Dedifferentiated amniotic fluid mesenchymal stem cell (primary cell): ENCODE data around the gene P2RX2.

Experiments used
- DNase-seq: peaks from one replicate; pipeline ENCODE4 v3.0.0-alpha.2; 2016; ENCODE audit errors: extremely low spot score

Gene P2RX2

GRCh38 chr12:132638541-132639408 is 20.2 kb downstream of the P2RX2 start:
- DNase-seq: no peak

GRCh38 chr12:132639956-132640520 is 21.5 kb downstream of the P2RX2 start:
- DNase-seq: no peak

DNA sequence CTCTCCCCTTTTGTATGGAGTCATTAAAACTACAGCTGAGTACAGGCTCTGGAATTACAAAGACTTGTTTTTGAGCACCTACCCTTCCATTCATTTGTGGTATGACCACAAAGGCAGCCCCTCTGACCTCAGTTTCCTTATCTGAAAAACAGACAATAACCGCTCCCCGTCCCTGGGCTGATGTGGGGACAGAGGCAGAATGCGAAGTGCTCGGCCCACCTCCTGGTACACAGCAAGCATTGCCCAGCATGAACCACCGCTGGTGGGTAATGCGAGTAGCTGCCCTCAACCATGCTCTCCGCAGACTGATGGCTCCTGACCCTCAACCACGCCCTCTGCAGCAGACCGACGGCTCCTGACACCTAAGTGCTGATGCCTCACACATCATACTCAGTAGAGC is 22.4 kb downstream of the P2RX2 start:
- DNase-seq: no peak

GRCh38 chr12:132641811-132642650 is 23.5 kb downstream of the P2RX2 start:
- no peak for DNase-seq

- no peak for DNase-seq
Measured at GRCh38 chr12:132642846-132643835, 24.6 kb downstream of the P2RX2 start.

GRCh38 chr12:132646850-132647249 is 28.3 kb downstream of the P2RX2 start:
- no peak for DNase-seq

DNA sequence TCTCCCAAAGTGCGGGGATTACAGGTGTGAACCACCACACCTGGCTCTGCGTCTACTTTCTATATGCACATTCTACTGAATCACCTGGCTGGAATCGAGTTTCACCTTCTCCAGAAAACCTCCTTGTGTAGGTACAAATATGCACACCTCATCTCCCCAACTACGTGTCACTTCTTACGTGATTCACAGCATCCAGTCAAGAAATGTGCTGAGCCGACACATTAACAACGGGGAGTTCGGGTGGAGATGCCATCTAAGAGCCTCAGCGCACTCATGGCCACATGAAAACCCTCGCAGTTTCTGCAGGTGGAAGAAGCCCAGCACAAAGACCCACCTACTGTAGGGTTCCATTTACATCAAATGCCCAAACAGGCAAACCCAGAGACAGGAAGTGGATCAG is 29.3 kb downstream of the P2RX2 start:
- DNase-seq: no peak

DNA sequence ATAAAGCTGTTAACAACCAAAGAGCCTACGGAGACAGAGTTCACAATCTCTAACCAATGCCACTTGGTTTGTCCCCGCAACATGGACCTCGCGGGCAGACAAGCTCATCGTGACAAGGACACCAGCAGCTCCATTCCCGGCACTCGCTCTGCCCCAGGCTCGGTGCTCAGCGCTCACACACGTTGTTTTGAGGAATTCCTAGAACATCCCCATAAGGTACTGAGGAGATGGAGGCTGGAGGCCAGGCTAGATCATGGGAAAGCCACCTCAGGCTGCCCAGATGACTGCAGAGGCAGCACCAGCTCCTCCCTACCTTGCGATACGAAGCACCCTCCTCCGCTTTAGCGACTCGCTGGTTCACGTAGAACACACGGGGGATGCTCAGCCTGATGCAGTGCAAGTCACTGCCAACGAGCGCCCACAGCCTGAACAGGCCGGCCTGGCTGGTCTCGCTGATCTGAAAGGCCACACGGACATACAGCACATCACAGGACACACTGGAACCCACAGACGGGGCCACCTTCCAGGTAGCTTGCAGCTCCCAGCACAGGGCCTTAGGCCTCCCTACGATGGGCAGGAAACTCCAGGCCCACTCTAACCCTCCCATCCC is 30.1 kb downstream of the P2RX2 start:
- no peak for DNase-seq

DNA sequence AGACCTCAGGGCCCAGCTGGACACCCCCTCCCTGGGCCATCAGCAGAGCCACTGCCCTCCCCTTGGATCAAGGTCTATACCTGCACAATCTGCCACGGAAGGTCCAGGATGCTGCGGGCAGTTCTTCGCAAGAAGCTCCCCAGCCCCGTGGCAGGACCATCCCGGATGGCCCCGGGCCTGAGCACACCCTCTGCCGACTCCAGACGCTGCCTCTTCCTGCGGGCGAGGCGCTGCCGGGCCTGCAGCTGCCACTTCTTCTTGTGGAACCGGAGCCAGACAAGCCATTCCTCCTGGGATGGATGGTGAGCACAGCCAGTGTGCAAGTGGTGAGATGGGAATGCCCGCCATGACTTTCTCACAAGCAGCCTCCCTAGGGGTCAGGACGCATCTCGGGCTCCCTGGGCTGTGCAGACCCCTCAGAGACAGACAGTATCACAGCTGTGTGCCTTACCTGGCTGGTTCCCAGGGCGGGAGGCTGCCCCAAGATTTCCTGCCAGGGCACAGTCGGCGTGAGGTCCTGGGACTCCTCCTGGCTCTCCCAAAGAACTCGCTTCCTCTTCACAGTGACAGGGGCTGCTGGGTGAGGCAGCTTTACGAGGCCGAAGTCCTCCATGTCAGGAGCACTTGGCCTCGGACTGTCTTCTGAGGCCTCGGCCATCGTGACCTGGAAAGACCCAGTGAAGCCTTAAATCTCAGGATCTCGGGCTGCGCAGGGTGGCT is 30.8 kb downstream of the P2RX2 start:
- no peak for DNase-seq

DNA sequence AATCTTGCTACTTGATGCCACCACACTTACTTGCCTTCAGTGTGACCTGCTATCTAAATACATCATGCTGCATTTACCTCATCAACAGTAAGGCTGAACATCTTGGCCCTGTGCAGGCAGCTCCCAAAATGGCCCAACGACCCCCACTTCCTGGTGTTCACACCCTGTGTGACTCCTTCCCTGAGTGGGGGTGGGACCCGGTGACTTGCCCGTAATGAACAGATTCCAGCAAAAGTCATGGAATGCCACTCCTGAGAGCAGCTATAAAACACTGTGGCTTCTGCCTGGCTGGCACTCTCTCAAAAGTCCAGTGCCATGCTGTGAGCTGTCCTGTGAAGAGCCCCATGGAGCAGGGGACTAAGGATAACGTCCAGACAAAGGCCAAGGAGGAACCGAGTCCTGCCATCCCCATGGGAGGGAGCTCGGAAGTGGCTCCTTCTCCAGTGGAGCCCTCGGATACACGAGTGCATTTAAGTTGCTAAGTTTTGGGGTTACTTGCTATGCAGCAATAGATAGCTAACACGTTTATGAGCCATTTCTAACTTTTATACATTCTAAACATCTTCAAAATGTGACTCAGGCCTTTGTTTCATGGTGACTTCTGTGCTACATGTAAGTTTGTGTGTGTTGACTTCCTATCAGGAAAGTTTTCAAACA is 33.0 kb downstream of the P2RX2 start:
- DNase-seq: no peak

GRCh38 chr12:132653567-132654290 is 35.2 kb downstream of the P2RX2 start:
- DNase-seq: no peak

DNA sequence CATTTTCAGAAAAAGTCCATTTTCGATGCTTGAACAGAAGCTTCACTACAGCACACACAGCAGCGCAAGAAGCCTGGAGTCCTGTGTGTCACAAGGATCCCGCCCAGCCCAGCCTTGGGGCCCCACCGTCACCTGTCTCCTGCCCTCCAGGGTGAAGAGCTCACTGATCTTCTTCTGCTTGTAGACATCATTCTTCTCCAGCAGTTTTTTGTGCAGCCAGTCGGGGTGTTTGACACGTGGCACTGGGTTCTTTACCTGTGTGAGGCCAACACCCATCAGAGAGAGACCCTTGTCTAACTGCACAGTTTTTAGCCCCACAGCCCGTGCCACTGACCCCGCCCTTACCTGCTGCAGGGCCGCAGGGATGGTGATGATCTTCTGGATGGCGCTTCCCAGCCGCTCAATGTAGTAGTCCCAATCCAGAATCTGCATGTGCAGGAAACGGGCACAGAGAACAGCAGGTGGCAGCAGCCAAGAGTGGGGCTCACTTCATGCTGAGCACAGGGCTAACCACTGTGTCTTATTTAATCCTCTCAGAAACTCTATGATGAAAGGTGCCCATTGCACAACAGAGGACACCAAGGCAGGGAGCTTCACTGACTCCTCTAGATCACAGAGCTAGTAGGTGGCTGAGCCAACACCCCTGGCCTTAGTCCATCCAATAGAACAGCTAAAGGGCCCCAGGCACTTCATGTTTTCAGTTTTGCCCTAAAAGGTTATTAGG is 38.6 kb downstream of the P2RX2 start:
- no peak for DNase-seq

GRCh38 chr12:132658149-132658894 is 39.7 kb downstream of the P2RX2 start:
- DNase-seq: no peak

- no peak for DNase-seq
Measured at GRCh38 chr12:132659146-132659545, 40.6 kb downstream of the P2RX2 start.

DNA sequence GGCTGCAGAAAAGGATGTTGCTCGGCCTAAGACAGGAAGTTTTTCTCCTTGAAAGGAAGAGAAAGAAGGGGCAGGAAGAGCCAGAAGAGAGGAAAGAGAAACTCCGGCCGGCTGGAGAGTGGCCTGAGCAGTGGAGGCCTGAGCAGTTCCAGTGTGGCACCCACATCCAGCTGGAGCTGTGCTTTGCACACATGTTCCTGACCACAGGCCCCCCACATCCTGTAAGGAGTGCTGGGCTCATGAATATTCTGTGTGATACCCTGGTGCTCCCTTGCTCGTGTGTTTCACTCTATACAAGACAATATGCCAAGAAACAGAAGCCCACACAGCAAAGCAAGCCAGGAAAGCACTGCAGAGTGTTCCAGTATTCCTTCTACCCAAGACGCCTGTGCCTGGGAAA is 41.5 kb downstream of the P2RX2 start:
- no peak for DNase-seq

GRCh38 chr12:132660996-132661395 is 42.4 kb downstream of the P2RX2 start:
- no peak for DNase-seq

GRCh38 chr12:132661972-132662371 is 43.4 kb downstream of the P2RX2 start:
- DNase-seq: no peak
